Thyroid gland (tissue), 4 donors: ENCODE results near the gene LCN10. TPM values are rescaled to one million over a fixed set of nuclear protein-coding genes. Genes with fewer than 3 reads are reported as not detected.
"Not testable (repeated sequence)": the region's sequence is repeated elsewhere in the genome, so short reads cannot be mapped to it uniquely, and the experiment has no call there.

Source experiments
- DNase-seq, 2 donors: peaks; one replicate each; pipeline ENCODE4 v3.0.0-alpha.2; 2019
- H3K27ac ChIP-seq, 3 donors: fragments of 200-600 bp; sonication (generic); 1 replicate in 2 of 3; 2 replicates in 1 of 3; pipeline ENCODE4 v1.5.1; 2016 to 2019; ENCODE audit warnings: mild to moderate bottlenecking in 1 of 3, moderate library complexity in 1 of 3
- H3K27me3 ChIP-seq: fragments of 200-600 bp; sonication (generic); one replicate; pipeline ENCODE4 v1.5.1; 2019
- H3K36me3 ChIP-seq, 2 donors: fragments of 200-600 bp; sonication (generic); one replicate each; pipeline ENCODE4 v1.5.1; 2016 to 2019
- H3K4me1 ChIP-seq, 2 donors: fragments of 200-600 bp; sonication (generic); one replicate each; pipeline ENCODE4 v1.5.1; 2017 to 2019
- H3K4me3 ChIP-seq, 3 donors: fragments of 200-600 bp; sonication (generic); replicated peaks in 1 of 3; 1 replicate in 2 of 3; 2 replicates in 1 of 3; pipeline ENCODE4 v1.5.1; 2016; ENCODE audit warnings: mild to moderate bottlenecking in 1 of 3
- H3K9me3 ChIP-seq: fragments of 200-600 bp; sonication (generic); one replicate; pipeline ENCODE4 v1.5.1; 2017
- CTCF ChIP-seq, 6 experiments: fragments of 200-600 bp in 3 of 6; fragments of 450-650 bp in 3 of 6; sonication (generic) in 3 of 6; IDR thresholded peaks; one replicate each; pipeline ENCODE4 v1.5.1; 2016 to 2019; ENCODE audit warnings: antibody characterized with exemption in 6 of 6, mild to moderate bottlenecking in 2 of 6, inconsistent platforms in 1 of 6, moderate library complexity in 1 of 6
- POLR2A ChIP-seq, 2 donors: fragments of 450-650 bp; IDR thresholded peaks; one replicate each; pipeline ENCODE4 v1.6.1; 2017; ENCODE audit warnings: antibody characterized with exemption in 2 of 2, mild to moderate bottlenecking in 2 of 2, moderate library complexity in 1 of 2
- WGBS, 2 donors: methylation state at CpG; one replicate each; pipeline ENCODE4 v1.1.5; 2017; 5-methylcytosine and 5-hydroxymethylcytosine counted together
- intact Hi-C: fragments of 100-400 bp; cut with DNase I; formaldehyde crosslinking; loops from one replicate; pipeline ENCODE4 v1.15.1; 2023
- total RNA-seq, 4 donors: library from RNA; depleted of rRNA; stranded (reverse); fragments of >200 nt; gene quantifications; one replicate each; pipeline ENCODE4 v1.2.3, GENCODE V29; 2016

Gene LCN10
- total RNA-seq, 4 donors from 2014 or later = 5.8 to 10.1 (median 7.1) TPM

- H3K27ac ChIP-seq = no peak overlapping the region
- no peak overlapping the region for H3K4me3 ChIP-seq
- peaks cover 5 to 10% of the 10 kb centered on the region in 2 donors for H3K4me1 ChIP-seq
- WGBS, 2 donors = 82 to 85% methylated on average over 19 to 22 of the region's 22 CpGs
- no peak for DNase-seq
- TF ChIP-seq CTCF (IDR thresholded peaks at IDR 0.05) (no peak), POLR2A (IDR thresholded peaks at IDR 0.05) (no peak)
- intact Hi-C loops = no loop called here
- H3K27me3 ChIP-seq = no peaks in the 10 kb centered on the region
- no peaks in the 10 kb centered on the region for H3K9me3 ChIP-seq
- H3K36me3 ChIP-seq = no peaks in the 10 kb centered on the region
Observed at GRCh38 chr9:136707849-136708517, 34.8 kb downstream of the LCN10 start.

- peaks cover 4 to 5% of the 10 kb centered on the region in 2 donors for H3K4me1 ChIP-seq
- intact Hi-C loops = no loop called here
- TF ChIP-seq CTCF (IDR thresholded peaks at IDR 0.05) (no peak), POLR2A (IDR thresholded peaks at IDR 0.05) (no peak)
- no peak overlapping the region for H3K27ac ChIP-seq
- no peaks in the 10 kb centered on the region for H3K36me3 ChIP-seq
- no peaks in the 10 kb centered on the region for H3K9me3 ChIP-seq
- no peak overlapping the region for H3K4me3 ChIP-seq
- 93 to 95% methylated on average over 3 to 7 of the region's 7 CpGs for WGBS, 2 donors
- H3K27me3 ChIP-seq = no peaks in the 10 kb centered on the region
- no peak for DNase-seq
Observed at GRCh38 chr9:136707011-136707410, 35.7 kb downstream of the LCN10 start.

GRCh38 chr9:136705564-136705963 lies 37.2 kb downstream of the LCN10 start:
- DNase-seq = no peak
- intact Hi-C loops = no loop called here
- Histone ChIP-seq H3K36me3 (no peaks in the 10 kb centered on the region), H3K27me3 (no peaks in the 10 kb centered on the region), H3K9me3 (no peaks in the 10 kb centered on the region), H3K27ac (no peak overlapping the region), H3K4me3 (no peak overlapping the region), H3K4me1 (peaks cover 0 to 7% of the 10 kb centered on the region in 2 donors)
- TF ChIP-seq POLR2A (IDR thresholded peaks at IDR 0.05) (no peak), CTCF (IDR thresholded peaks at IDR 0.05) (no peak)
- WGBS, 2 donors = 76 to 84% methylated on average over 7 of the region's 7 CpGs

- H3K36me3 ChIP-seq, intact Hi-C loops: not testable (repeated sequence)
- 95 to 96% methylated on average over 8 of the region's 8 CpGs for WGBS, 2 donors
Observed at GRCh38 chr9:136704741-136705140, 38.0 kb downstream of the LCN10 start.

GRCh38 chr9:136703276-136703860 lies 39.4 kb downstream of the LCN10 start:
- no peak overlapping the region for H3K4me3 ChIP-seq
- H3K9me3 ChIP-seq = no peaks in the 10 kb centered on the region
- H3K36me3 ChIP-seq = no peaks in the 10 kb centered on the region
- peaks cover 0 to 7% of the 10 kb centered on the region in 2 donors for H3K4me1 ChIP-seq
- no peaks in the 10 kb centered on the region for H3K27me3 ChIP-seq
- TF ChIP-seq POLR2A (IDR thresholded peaks at IDR 0.05) = no peak
- no peak for TF ChIP-seq CTCF (IDR thresholded peaks at IDR 0.05)
- no peak overlapping the region for H3K27ac ChIP-seq
- WGBS, 2 donors = 85 to 91% methylated on average over 10 to 12 of the region's 12 CpGs
- no peak for DNase-seq
- intact Hi-C loops = no loop called here

More at GRCh38 chr9:136704741-136705140, 38.0 kb downstream of the LCN10 start:
- H3K4me1 ChIP-seq, DNase-seq, H3K27ac ChIP-seq, H3K9me3 ChIP-seq, H3K27me3 ChIP-seq, H3K4me3 ChIP-seq: not testable (repeated sequence)
